ENCODE results near the gene LAMA4. TPM values are rescaled to one million over a fixed set of nuclear protein-coding genes. Genes with fewer than 3 reads are reported as not detected.

Gene LAMA4
- total RNA-seq, 1 experiment from 2014 or later = 11.9 TPM

- ChIA-PET CTCF (interaction anchor here (0.7 kb wide), 1 partner anchor 899 kb away, joined by 3 read pairs; no protein-coding TSS in a partner anchor), POLR2A (interaction anchor here (0.6 kb wide), 1 partner anchor 15 kb away, joined by 5 read pairs; no protein-coding TSS in a partner anchor)
- Histone ChIP-seq H3K27ac (ENCODE audit: low read length) (no peak overlapping the region), H3K9me3 (ENCODE audit: control insufficient read depth, insufficient read depth, low read depth, low read length) (no peaks in the 10 kb centered on the region), H3K4me3 (ENCODE audit: low read depth in 2 of 2, low read length in 2 of 2) (no peak overlapping the region), H3K27me3 (ENCODE audit: control insufficient read depth, insufficient read depth, low read length) (no peaks in the 10 kb centered on the region), H3K36me3 (ENCODE audit: control insufficient read depth, insufficient read depth, low read length) (no peaks in the 10 kb centered on the region), H3K4me1 (ENCODE audit: control insufficient read depth, insufficient read depth, low read length) (no peaks in the 10 kb centered on the region)
- ATAC-seq (no peak), DNase-seq (ENCODE audit: low read depth, low spot score) (no peak)
- in situ Hi-C loops (cut with HindIII; ENCODE audit: low pct_unique_long_range_greater_than_20kb, low sequenced_read_pairs) (no loop called here), intact Hi-C loops (cut with micrococcal nuclease; ENCODE audit: unreplicated experiment) (no loop called here)
- no TSS peak for BruUV-seq (replicated peaks)
- TF ChIP-seq SIN3A (IDR thresholded peaks at IDR 0.05; ENCODE audit: borderline replicate concordance, insufficient read depth, low read depth, low read length) (no peak), TCF7L2 (IDR thresholded peaks at IDR 0.05; ENCODE audit: low read depth, low read length) (no peak), REST (IDR thresholded peaks at IDR 0.05; ENCODE audit: insufficient read depth in 1 of 2, low read depth in 2 of 2, low read length in 1 of 2) (no peak), CTCF (IDR thresholded peaks at IDR 0.05) (no peak)
Measured at GRCh38 chr6:112139052-112139451, 115.3 kb downstream of the LAMA4 start.

GRCh38 chr6:112130878-112131277, 123.5 kb downstream of the LAMA4 start:
- ATAC-seq (no peak), DNase-seq (ENCODE audit: low read depth, low spot score) (no peak)
- H3K9me3 ChIP-seq (ENCODE audit: control insufficient read depth, insufficient read depth, low read depth, low read length) = no peaks in the 10 kb centered on the region
- no peak overlapping the region for H3K27ac ChIP-seq (ENCODE audit: low read length)
- H3K27me3 ChIP-seq (ENCODE audit: control insufficient read depth, insufficient read depth, low read length) = no peaks in the 10 kb centered on the region; the same call in none of the 2 replicates
- no peaks in the 10 kb centered on the region for H3K36me3 ChIP-seq (ENCODE audit: control insufficient read depth, insufficient read depth, low read length)
- H3K4me3 ChIP-seq (ENCODE audit: low read depth in 2 of 2, low read length in 2 of 2) = no peak overlapping the region
- in situ Hi-C loops (cut with HindIII; ENCODE audit: low pct_unique_long_range_greater_than_20kb, low sequenced_read_pairs) = no loop called here
- TF ChIP-seq SIN3A (IDR thresholded peaks at IDR 0.05; ENCODE audit: borderline replicate concordance, insufficient read depth, low read depth, low read length) = no peak
- no peak for TF ChIP-seq TCF7L2 (IDR thresholded peaks at IDR 0.05; ENCODE audit: low read depth, low read length)
- intact Hi-C loops (cut with micrococcal nuclease; ENCODE audit: unreplicated experiment) = no loop called here
- CTCF ChIA-PET = no interaction called here
- H3K4me1 ChIP-seq (ENCODE audit: control insufficient read depth, insufficient read depth, low read length) = no peaks in the 10 kb centered on the region
- POLR2A ChIA-PET = interaction anchor here (0.5 kb wide), 1 partner anchor 83 kb away, joined by 3 read pairs; no protein-coding TSS in a partner anchor
- no TSS peak for BruUV-seq (replicated peaks)

- H3K27ac ChIP-seq (ENCODE audit: low read length) = no peak overlapping the region
- no peaks in the 10 kb centered on the region for H3K4me1 ChIP-seq (ENCODE audit: control insufficient read depth, insufficient read depth, low read length)
- in situ Hi-C loops (cut with HindIII; ENCODE audit: low pct_unique_long_range_greater_than_20kb, low sequenced_read_pairs) = no loop called here
- TF ChIP-seq SIN3A (IDR thresholded peaks at IDR 0.05; ENCODE audit: borderline replicate concordance, insufficient read depth, low read depth, low read length) (no peak), TCF7L2 (IDR thresholded peaks at IDR 0.05; ENCODE audit: low read depth, low read length) (no peak), CTCF (IDR thresholded peaks at IDR 0.05) (no peak), POLR2AphosphoS5 (IDR thresholded peaks at IDR 0.05; ENCODE audit: low read depth, low read length) (no peak), REST (IDR thresholded peaks at IDR 0.05; ENCODE audit: insufficient read depth in 1 of 2, low read depth in 2 of 2, low read length in 1 of 2) (no peak)
- ATAC-seq = no peak
- POLR2A ChIA-PET = no interaction called here
- H3K36me3 ChIP-seq (ENCODE audit: control insufficient read depth, insufficient read depth, low read length) = no peaks in the 10 kb centered on the region
- DNase-seq (ENCODE audit: low read depth, low spot score) = no peak
- no peak overlapping the region for H3K4me3 ChIP-seq (ENCODE audit: low read depth in 2 of 2, low read length in 2 of 2)
- H3K9me3 ChIP-seq (ENCODE audit: control insufficient read depth, insufficient read depth, low read depth, low read length) = no peaks in the 10 kb centered on the region
- no peaks in the 10 kb centered on the region; the same call in none of the 2 replicates for H3K27me3 ChIP-seq (ENCODE audit: control insufficient read depth, insufficient read depth, low read length)
- CTCF ChIA-PET = no interaction called here
- BruUV-seq (replicated peaks) = no TSS peak
- intact Hi-C loops (cut with micrococcal nuclease; ENCODE audit: unreplicated experiment) = no loop called here
Measured at GRCh38 chr6:112128208-112128607, 126.2 kb downstream of the LAMA4 start.

Measured in Panc1 (cell line).